GM12878 (cell line): ENCODE data around the gene PI4K2A.

Experiments
- CTCF ChIP-seq, 3 experiments: IDR thresholded peaks in 2 of 3; conservative IDR thresholded peaks in 1 of 3; 2 replicates each; pipeline ENCODE4 v1.5.1; 2011; ENCODE audit warnings: low read depth in 3 of 3, low read length in 3 of 3, mild to moderate bottlenecking in 3 of 3, control low read depth in 2 of 3, moderate library complexity in 2 of 3, inconsistent platforms in 1 of 3, mixed read lengths in 1 of 3; ENCODE audit not compliant: control insufficient read depth in 2 of 3, insufficient read depth in 1 of 3; ENCODE audit errors: extremely low read depth in 1 of 3
- EP300 ChIP-seq, 2 experiments: fragments of 150-350 bp in 1 of 2; IDR thresholded peaks; 2 replicates each; pipeline ENCODE4 v1.6.1; 2011 to 2012; ENCODE audit warnings: low read depth in 2 of 2, low read length in 2 of 2, borderline replicate concordance in 1 of 2, improper control_type of control experiment in 1 of 2, inconsistent platforms in 1 of 2; ENCODE audit not compliant: control insufficient read depth in 1 of 2
- PRDM15 ChIP-seq: fragments of 450-650 bp; formaldehyde crosslinking; IDR thresholded peaks from 2 replicates; pipeline ENCODE4 v1.4.0; 2020; ENCODE audit warnings: mild to moderate bottlenecking, moderate library complexity
- REST ChIP-seq: IDR thresholded peaks from 2 replicates; pipeline ENCODE4 v1.6.1; 2012; ENCODE audit warnings: mild to moderate bottlenecking, low read depth, low read length
- TCF7 ChIP-seq: IDR thresholded peaks from 2 replicates; pipeline ENCODE4 v1.6.1; 2014; ENCODE audit warnings: antibody characterized with exemption, borderline replicate concordance
- ZBTB33 ChIP-seq: fragments of 450-650 bp; IDR thresholded peaks from 2 replicates; pipeline ENCODE4 v1.6.1; 2017; ENCODE audit warnings: mild to moderate bottlenecking
- ZNF384 ChIP-seq: IDR thresholded peaks from 2 replicates; pipeline ENCODE4 v1.6.1; 2012; ENCODE audit warnings: low read depth, mild to moderate bottlenecking, low read length, improper control_type of control experiment, borderline replicate concordance

GRCh38 chr10:97708167-97708566 is 67.7 kb downstream of the PI4K2A start:
- TF ChIP-seq ZBTB33, result no peak
- TF ChIP-seq CTCF (IDR thresholded peaks at IDR 0.05 in 2 of 3, conservative IDR thresholded peaks at IDR 0.05 in 1 of 3; ENCODE audit: control insufficient read depth in 2 of 3, extremely low read depth in 1 of 3, insufficient read depth in 1 of 3, low read depth in 3 of 3, low read length in 3 of 3), result no peak
- TF ChIP-seq REST, result no peak
- TF ChIP-seq ZNF384, result no peak
- TF ChIP-seq PRDM15 (CRISPR knock-in tag), result no peak
- no peak for TF ChIP-seq TCF7
- TF ChIP-seq EP300 (IDR thresholded peaks at IDR 0.05; ENCODE audit: borderline replicate concordance in 1 of 2, control insufficient read depth in 1 of 2, low read depth in 2 of 2, low read length in 2 of 2), result no peak
